IMR-90 (cell line): ENCODE data around the gene PLD1. TPM values are rescaled to one million over a fixed set of nuclear protein-coding genes. Genes with fewer than 3 reads are reported as not detected.

Source experiments
- ATAC-seq: fragments of 200-7000 bp; cut with Tn5 transposase; 2 replicates; pipeline ENCODE4 v1.9.1; 2020; ENCODE audit warnings: low read depth, mild to moderate bottlenecking, moderate library complexity
- BruUV-seq: library from RNA; stranded (reverse); fragments of 400-500 nt; replicated peaks from 2 replicates; lab custom pipeline; 2021; lab: Mats Ljungman, UMichigan
- CTCF ChIA-PET: fragments of 300-600 bp; formaldehyde crosslinking; extraction: SDS; loops from one replicate; lab custom pipeline; 2021; ENCODE audit warnings: antibody characterized with exemption; lab: Yijun Ruan, JAX
- POLR2A ChIA-PET: fragments of 300-600 bp; sonication (Branson Sonifier 250); formaldehyde crosslinking; loops from one replicate; lab custom pipeline; 2022; ENCODE audit warnings: antibody characterized with exemption; ENCODE audit not compliant: unreplicated experiment; lab: Charles Lee
- DNase-seq: peaks from one replicate; pipeline ENCODE4 v3.0.0; 2013
- H2AFZ ChIP-seq: replicated peaks from 2 replicates; pipeline ENCODE3; 2013; ENCODE audit warnings: low read length, mild to moderate bottlenecking; ENCODE audit not compliant: poor library complexity
- H2AK5ac ChIP-seq: 2 replicates; pipeline ENCODE4 v1.6.1; 2013; ENCODE audit warnings: low read depth, low read length, inconsistent platforms
- H2AK9ac ChIP-seq: replicated peaks from 2 replicates; pipeline ENCODE3; 2013; ENCODE audit warnings: mild to moderate bottlenecking, low read depth, low read length, moderate library complexity; ENCODE audit not compliant: poor library complexity
- H2BK120ac ChIP-seq: 2 replicates; pipeline ENCODE4 v1.6.1; 2013; ENCODE audit warnings: low read depth, low read length, inconsistent platforms
- H2BK15ac ChIP-seq: 3 replicates; pipeline ENCODE4 v1.6.1; 2013; ENCODE audit warnings: low read depth, low read length, inconsistent platforms
- H2BK20ac ChIP-seq: 2 replicates; pipeline ENCODE4 v1.6.1; 2013; ENCODE audit warnings: low read depth, mild to moderate bottlenecking, inconsistent platforms, low read length, moderate library complexity
- H2BK5ac ChIP-seq: 2 replicates; pipeline ENCODE4 v1.6.1; 2013; ENCODE audit warnings: mild to moderate bottlenecking, low read depth, low read length, inconsistent platforms; ENCODE audit not compliant: poor library complexity, severe bottlenecking
- H3K14ac ChIP-seq: replicated peaks from 2 replicates; pipeline ENCODE4 v1.6.1; 2013; ENCODE audit warnings: low read depth, low read length, inconsistent platforms
- H3K18ac ChIP-seq: 2 replicates; pipeline ENCODE4 v1.6.1; 2013; ENCODE audit warnings: low read depth, low read length, control low read depth
- H3K23ac ChIP-seq: 2 replicates; pipeline ENCODE4 v1.6.1; 2013; ENCODE audit warnings: low read depth, low read length, inconsistent platforms
- H3K27ac ChIP-seq: 2 replicates; pipeline ENCODE4 v1.5.1; 2013; ENCODE audit warnings: mild to moderate bottlenecking, control low read depth, low read length; ENCODE audit not compliant: insufficient read depth
- H3K27me3 ChIP-seq: 2 replicates; pipeline ENCODE4 v1.6.1; 2013; ENCODE audit warnings: low read length; ENCODE audit not compliant: control insufficient read depth, insufficient read depth
- H3K36me3 ChIP-seq: 2 replicates; pipeline ENCODE4 v1.6.1; 2013; ENCODE audit warnings: low read length, mixed read lengths; ENCODE audit not compliant: control insufficient read depth, insufficient read depth
- H3K4ac ChIP-seq: 2 replicates; pipeline ENCODE4 v1.6.1; 2013; ENCODE audit warnings: low read depth, low read length, inconsistent platforms
- H3K4me1 ChIP-seq: 2 replicates; pipeline ENCODE4 v1.6.1; 2013; ENCODE audit warnings: low read length, mixed read lengths; ENCODE audit not compliant: control insufficient read depth, insufficient read depth
- H3K4me2 ChIP-seq: 2 replicates; pipeline ENCODE4 v1.6.1; 2013; ENCODE audit warnings: low read depth, mild to moderate bottlenecking, control low read depth, low read length, moderate library complexity
- H3K4me3 ChIP-seq: 2 replicates; pipeline ENCODE4 v1.5.1; 2013; ENCODE audit warnings: low read depth, mild to moderate bottlenecking, control low read depth, low read length, moderate library complexity; ENCODE audit not compliant: insufficient read depth
- H3K56ac ChIP-seq: 2 replicates; pipeline ENCODE4 v1.6.1; 2013; ENCODE audit warnings: low read length, inconsistent platforms; ENCODE audit not compliant: insufficient read depth; ENCODE audit errors: extremely low read depth
- H3K79me1 ChIP-seq, 2 experiments: 2 replicates each; pipeline ENCODE4 v1.6.1; 2013; ENCODE audit warnings: low read length in 2 of 2, inconsistent platforms in 1 of 2, low read depth in 1 of 2
- H3K9ac ChIP-seq: 2 replicates; pipeline ENCODE4 v1.6.1; 2013; ENCODE audit warnings: low read depth, low read length, control low read depth
- H3K9me1 ChIP-seq: 2 replicates; pipeline ENCODE4 v1.6.1; 2013; ENCODE audit warnings: low read length, inconsistent platforms; ENCODE audit not compliant: insufficient read depth
- H3K9me3 ChIP-seq: 2 replicates; pipeline ENCODE4 v1.6.1; 2013; ENCODE audit warnings: low read length; ENCODE audit not compliant: control insufficient read depth, insufficient read depth
- H4K20me1 ChIP-seq: 2 replicates; pipeline ENCODE4 v1.6.1; 2013; ENCODE audit warnings: low read length, inconsistent platforms; ENCODE audit not compliant: insufficient read depth
- H4K5ac ChIP-seq: 2 replicates; pipeline ENCODE4 v1.6.1; 2013; ENCODE audit warnings: mild to moderate bottlenecking, low read depth, low read length, control low read depth
- H4K8ac ChIP-seq, 2 experiments: 2 replicates each; pipeline ENCODE4 v1.6.1; 2013; ENCODE audit warnings: low read depth in 2 of 2, low read length in 2 of 2, control low read depth in 1 of 2, inconsistent platforms in 1 of 2
- H4K91ac ChIP-seq: 2 replicates; pipeline ENCODE4 v1.6.1; 2013; ENCODE audit warnings: low read depth, low read length, inconsistent platforms; ENCODE audit not compliant: insufficient read depth
- FOS ChIP-seq: fragments of 150-350 bp; IDR thresholded peaks from 2 replicates; pipeline ENCODE4 v1.6.1; 2016; ENCODE audit warnings: low read depth, low read length
- MAFK ChIP-seq: IDR thresholded peaks from 2 replicates; pipeline ENCODE4 v1.6.1; 2012; ENCODE audit warnings: low read depth, low read length, improper control_type of control experiment
- MXI1 ChIP-seq: IDR thresholded peaks from 2 replicates; pipeline ENCODE4 v1.6.1; 2012; ENCODE audit warnings: low read depth, mild to moderate bottlenecking, low read length, moderate library complexity, borderline replicate concordance
- NFE2L2 ChIP-seq: fragments of 150-350 bp; IDR thresholded peaks from 2 replicates; pipeline ENCODE4 v1.6.1; 2016; ENCODE audit warnings: low read depth, mild to moderate bottlenecking, low read length
- POLR2A ChIP-seq: IDR thresholded peaks from 2 replicates; pipeline ENCODE4 v1.6.1; 2012; ENCODE audit warnings: mild to moderate bottlenecking, low read depth, low read length
- RAD21 ChIP-seq: IDR thresholded peaks from 2 replicates; pipeline ENCODE4 v1.6.1; 2012; ENCODE audit warnings: low read length, improper control_type of control experiment
- RFX5 ChIP-seq: IDR thresholded peaks from 2 replicates; pipeline ENCODE4 v1.8.0; 2012; ENCODE audit warnings: low read depth, mild to moderate bottlenecking, low read length, moderate library complexity
- WGBS, 2 experiments: methylation state at CpG; one replicate each; pipeline versions ENCODE4 v1.1.5 to v1.1.7; 2013; ENCODE audit warnings: missing lambda C conversion rate in 2 of 2; ENCODE audit not compliant: insufficient read length in 1 of 2; ENCODE audit errors: extremely low coverage in 2 of 2; 5-methylcytosine and 5-hydroxymethylcytosine counted together
- dilution Hi-C: fragments of 300-500 bp; cut with HindIII; formaldehyde crosslinking; loops from one replicate; pipeline ENCODE4 v1.14.3; 2018; ENCODE audit warnings: low sequenced_read_pairs; ENCODE audit not compliant: unreplicated experiment
- in situ Hi-C: fragments of 300-500 bp; cut with MboI; formaldehyde crosslinking; loops from 3 replicates; pipeline ENCODE4 v1.14.3; 2019; ENCODE audit warnings: low sequenced_read_pairs, inconsistent platforms, mixed read lengths
- intact Hi-C: fragments of 100-400 bp; cut with micrococcal nuclease; formaldehyde crosslinking; loops from 2 replicates; pipeline ENCODE4 v1.10.0; 2022
- polyA plus RNA-seq, 3 experiments: library from polyadenylated mRNA; depleted of rRNA; stranded (reverse); fragments of >200 nt; gene quantifications; 2 replicates each; pipeline ENCODE4 v1.2.3, GENCODE V29; 2012; ENCODE audit warnings: low replicate concordance in 1 of 3
- total RNA-seq: library from RNA; depleted of rRNA; stranded (reverse); fragments of >200 nt; gene quantifications from 2 replicates; pipeline ENCODE4 v1.2.3, GENCODE V29; 2012
- TF ChIP-seq, protein P1 (sequence below): fragments of 150-350 bp; IDR thresholded peaks from 2 replicates; pipeline ENCODE4 v1.6.1; 2016; ENCODE audit warnings: low read depth, mild to moderate bottlenecking, low read length, moderate library complexity, borderline replicate concordance
- TF ChIP-seq, protein P2 (sequence below): fragments of 150-350 bp; IDR thresholded peaks from 2 replicates; pipeline ENCODE4 v1.6.1; 2017; ENCODE audit warnings: mild to moderate bottlenecking, antibody characterized with exemption, low read length, low read depth

PLD1 gene
- total and polyA plus RNA-seq, 2 of the 4 experiments (the other 2 are of a cell fraction), result 3.3 to 9.7 TPM

DNA sequence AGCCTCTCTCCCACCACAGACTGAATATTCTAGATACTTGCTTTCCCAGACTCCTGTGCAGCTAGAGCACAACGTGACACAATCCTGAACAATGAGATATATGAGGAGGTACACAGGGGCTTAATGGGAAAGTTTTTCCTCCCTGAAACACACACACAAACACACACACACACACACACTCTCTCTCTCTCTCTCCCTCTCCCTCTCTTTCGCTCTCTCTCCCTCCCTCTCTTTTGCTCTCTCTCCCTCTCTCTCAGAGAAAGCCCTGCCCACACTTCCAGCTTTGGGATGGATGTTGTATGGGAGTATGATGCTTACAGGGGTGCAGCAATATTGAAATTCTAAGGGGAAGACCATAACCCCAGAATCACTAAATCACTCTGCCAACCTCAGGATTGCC lies 110.1 kb downstream of the PLD1 start:
- Histone ChIP-seq H3K36me3 (peaks cover 2% of the 10 kb centered on the region), H3K9ac (no peak overlapping the region), H2AFZ (no peak overlapping the region), H4K8ac (no peak overlapping the region), H3K14ac (no peak overlapping the region), H2BK5ac (no peak overlapping the region), H3K4me2 (no peak overlapping the region), H3K4me1 (0 out of 2 replicates have a peak, but pooled peaks cover 1% of the 10 kb centered on the region), H3K9me3 (peaks cover 2% of the 10 kb centered on the region; the same call in 1 of the 2 replicates), H2AK9ac (no peak overlapping the region), H4K5ac (no peak overlapping the region), H4K91ac (no peak overlapping the region), H3K23ac (no peak overlapping the region), H2BK120ac (no peak overlapping the region), H3K56ac (no peak overlapping the region), H3K79me1 (no peaks in the 10 kb centered on the region), H4K20me1 (no peaks in the 10 kb centered on the region), H3K27me3 (no peaks in the 10 kb centered on the region), H3K4me3 (no peak overlapping the region), H3K4ac (no peak overlapping the region), H2AK5ac (no peak overlapping the region; the same call in 1 of the 2 replicates), H2BK20ac (no peak overlapping the region), H2BK15ac (no peak overlapping the region), H3K9me1 (no peaks in the 10 kb centered on the region), H3K18ac (no peak overlapping the region), H3K27ac (no peak overlapping the region)
- intact Hi-C loops, result no loop called here
- BruUV-seq, result no TSS peak
- ChIA-PET POLR2A (no interaction called here), CTCF (no interaction called here)
- in situ Hi-C loops, result no loop called here
- DNase-seq (no peak), ATAC-seq (no peak)
- TF ChIP-seq FOS (no peak), MAFK (no peak), RAD21 (no peak), POLR2A (no peak), RFX5 (no peak), NFE2L2 (no peak), MXI1 (no peak)
- TF ChIP-seq, protein P1, sequence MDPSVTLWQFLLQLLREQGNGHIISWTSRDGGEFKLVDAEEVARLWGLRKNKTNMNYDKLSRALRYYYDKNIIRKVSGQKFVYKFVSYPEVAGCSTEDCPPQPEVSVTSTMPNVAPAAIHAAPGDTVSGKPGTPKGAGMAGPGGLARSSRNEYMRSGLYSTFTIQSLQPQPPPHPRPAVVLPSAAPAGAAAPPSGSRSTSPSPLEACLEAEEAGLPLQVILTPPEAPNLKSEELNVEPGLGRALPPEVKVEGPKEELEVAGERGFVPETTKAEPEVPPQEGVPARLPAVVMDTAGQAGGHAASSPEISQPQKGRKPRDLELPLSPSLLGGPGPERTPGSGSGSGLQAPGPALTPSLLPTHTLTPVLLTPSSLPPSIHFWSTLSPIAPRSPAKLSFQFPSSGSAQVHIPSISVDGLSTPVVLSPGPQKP, result no peak
- TF ChIP-seq, protein P2, sequence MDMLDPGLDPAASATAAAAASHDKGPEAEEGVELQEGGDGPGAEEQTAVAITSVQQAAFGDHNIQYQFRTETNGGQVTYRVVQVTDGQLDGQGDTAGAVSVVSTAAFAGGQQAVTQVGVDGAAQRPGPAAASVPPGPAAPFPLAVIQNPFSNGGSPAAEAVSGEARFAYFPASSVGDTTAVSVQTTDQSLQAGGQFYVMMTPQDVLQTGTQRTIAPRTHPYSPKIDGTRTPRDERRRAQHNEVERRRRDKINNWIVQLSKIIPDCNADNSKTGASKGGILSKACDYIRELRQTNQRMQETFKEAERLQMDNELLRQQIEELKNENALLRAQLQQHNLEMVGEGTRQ, result no peak
- dilution Hi-C loops, result no loop called here
- WGBS, 2 experiments, result no CpG with 5 or more reads among the region's 2 CpGs
